ENCODE measurements around the gene GFY. TPM values are rescaled to one million over a fixed set of nuclear protein-coding genes. Genes with fewer than 3 reads are reported as not detected.

The GFY gene
- total RNA-seq, 1 donor = not detected

DNA sequence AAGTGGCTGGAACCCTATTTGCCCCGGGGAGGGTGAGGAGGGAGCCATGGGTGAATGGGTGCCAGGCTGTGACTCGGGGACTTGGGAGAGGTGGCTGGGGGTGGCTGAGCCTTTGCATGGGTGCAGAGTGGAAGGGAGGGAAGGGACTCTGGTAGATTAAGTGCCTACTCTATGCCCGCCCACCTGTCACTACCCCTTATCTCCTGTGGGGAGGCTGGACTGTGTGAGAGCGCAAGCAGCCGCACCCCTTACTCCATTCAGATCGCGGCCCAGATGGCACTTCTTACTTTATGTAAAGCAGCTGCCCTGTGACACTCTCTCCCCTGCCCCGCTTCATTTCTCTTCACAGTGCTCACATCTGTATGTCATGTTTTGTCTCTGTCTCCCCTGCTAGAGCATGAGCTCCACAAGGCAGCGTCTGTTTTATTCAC lies 34.2 kb upstream of the GFY start:
- H3K4me1 ChIP-seq (ENCODE audit: insufficient read depth, low read length) = no peaks in the 10 kb centered on the region
- H3K36me3 ChIP-seq (ENCODE audit: insufficient read depth, low read length) = no peaks in the 10 kb centered on the region
- H3K4me2 ChIP-seq (ENCODE audit: insufficient read depth, low read length) = no peak overlapping the region
- TF ChIP-seq CTCF (IDR thresholded peaks at IDR 0.05; ENCODE audit: extremely low read depth, low read depth, low read length) = no peak
- no peak overlapping the region for H3K4me3 ChIP-seq (ENCODE audit: insufficient read depth, low read length)
- no peak overlapping the region for H3K27ac ChIP-seq (ENCODE audit: low read depth, low read length)
- H3K79me2 ChIP-seq (ENCODE audit: insufficient read depth, low read length) = no peaks in the 10 kb centered on the region
- H3K9me3 ChIP-seq (ENCODE audit: low read depth, low read length) = no peaks in the 10 kb centered on the region
- H3K27me3 ChIP-seq (ENCODE audit: insufficient read depth, low read length) = no peaks in the 10 kb centered on the region
- no peaks in the 10 kb centered on the region for H4K20me1 ChIP-seq (ENCODE audit: insufficient read depth, low read length)
- H2AFZ ChIP-seq (ENCODE audit: low read length) = no peak overlapping the region
- DNase-seq (ENCODE audit: insufficient read length, low spot score, missing footprints) = peak; percentile 84

GRCh38 chr19:49391581-49392399 lies 33.4 kb upstream of the GFY start:
- H3K4me3 ChIP-seq (ENCODE audit: insufficient read depth, low read length) = no peak overlapping the region
- no peak overlapping the region for H3K27ac ChIP-seq (ENCODE audit: low read depth, low read length)
- no peaks in the 10 kb centered on the region for H3K79me2 ChIP-seq (ENCODE audit: insufficient read depth, low read length)
- H3K27me3 ChIP-seq (ENCODE audit: insufficient read depth, low read length) = no peaks in the 10 kb centered on the region
- peak; percentile 93 for DNase-seq (ENCODE audit: insufficient read length, low spot score, missing footprints)
- H4K20me1 ChIP-seq (ENCODE audit: insufficient read depth, low read length) = no peaks in the 10 kb centered on the region
- H2AFZ ChIP-seq (ENCODE audit: low read length) = no peak overlapping the region
- TF ChIP-seq CTCF (IDR thresholded peaks at IDR 0.05; ENCODE audit: extremely low read depth, low read depth, low read length) = peak; percentile 82
- no peaks in the 10 kb centered on the region for H3K9me3 ChIP-seq (ENCODE audit: low read depth, low read length)
- H3K36me3 ChIP-seq (ENCODE audit: insufficient read depth, low read length) = no peaks in the 10 kb centered on the region
- H3K4me2 ChIP-seq (ENCODE audit: insufficient read depth, low read length) = no peak overlapping the region
- no peaks in the 10 kb centered on the region for H3K4me1 ChIP-seq (ENCODE audit: insufficient read depth, low read length)

DNA sequence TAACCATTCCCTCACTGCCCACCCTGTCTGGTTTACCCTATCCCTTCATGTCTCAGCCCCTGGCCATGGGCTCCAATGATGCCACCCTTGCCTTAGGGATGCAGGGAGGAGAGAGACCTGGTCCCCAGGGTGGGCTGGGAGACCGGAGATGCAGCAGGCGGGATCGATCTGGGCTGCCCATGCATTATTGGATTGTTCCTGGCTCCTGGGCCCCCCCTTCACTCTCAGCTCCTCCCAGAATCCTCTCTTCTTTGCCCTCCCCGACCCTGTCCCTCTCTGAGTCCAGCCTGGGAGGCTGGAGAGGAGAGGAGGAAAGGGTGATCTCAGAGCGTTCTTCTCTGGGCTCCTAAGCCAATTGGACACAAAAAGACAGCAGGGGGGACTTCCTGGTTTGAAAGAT lies 31.3 kb upstream of the GFY start:
- Histone ChIP-seq H3K4me1 (ENCODE audit: insufficient read depth, low read length) (no peaks in the 10 kb centered on the region), H3K9me3 (ENCODE audit: low read depth, low read length) (no peaks in the 10 kb centered on the region), H3K27ac (ENCODE audit: low read depth, low read length) (no peak overlapping the region), H3K79me2 (ENCODE audit: insufficient read depth, low read length) (no peaks in the 10 kb centered on the region), H3K27me3 (ENCODE audit: insufficient read depth, low read length) (no peaks in the 10 kb centered on the region), H3K4me3 (ENCODE audit: insufficient read depth, low read length) (no peak overlapping the region), H4K20me1 (ENCODE audit: insufficient read depth, low read length) (no peaks in the 10 kb centered on the region), H3K4me2 (ENCODE audit: insufficient read depth, low read length) (no peak overlapping the region), H2AFZ (ENCODE audit: low read length) (no peak overlapping the region), H3K36me3 (ENCODE audit: insufficient read depth, low read length) (no peaks in the 10 kb centered on the region)
- DNase-seq (ENCODE audit: insufficient read length, low spot score, missing footprints) = no peak
- no peak for TF ChIP-seq CTCF (IDR thresholded peaks at IDR 0.05; ENCODE audit: extremely low read depth, low read depth, low read length)

DNA sequence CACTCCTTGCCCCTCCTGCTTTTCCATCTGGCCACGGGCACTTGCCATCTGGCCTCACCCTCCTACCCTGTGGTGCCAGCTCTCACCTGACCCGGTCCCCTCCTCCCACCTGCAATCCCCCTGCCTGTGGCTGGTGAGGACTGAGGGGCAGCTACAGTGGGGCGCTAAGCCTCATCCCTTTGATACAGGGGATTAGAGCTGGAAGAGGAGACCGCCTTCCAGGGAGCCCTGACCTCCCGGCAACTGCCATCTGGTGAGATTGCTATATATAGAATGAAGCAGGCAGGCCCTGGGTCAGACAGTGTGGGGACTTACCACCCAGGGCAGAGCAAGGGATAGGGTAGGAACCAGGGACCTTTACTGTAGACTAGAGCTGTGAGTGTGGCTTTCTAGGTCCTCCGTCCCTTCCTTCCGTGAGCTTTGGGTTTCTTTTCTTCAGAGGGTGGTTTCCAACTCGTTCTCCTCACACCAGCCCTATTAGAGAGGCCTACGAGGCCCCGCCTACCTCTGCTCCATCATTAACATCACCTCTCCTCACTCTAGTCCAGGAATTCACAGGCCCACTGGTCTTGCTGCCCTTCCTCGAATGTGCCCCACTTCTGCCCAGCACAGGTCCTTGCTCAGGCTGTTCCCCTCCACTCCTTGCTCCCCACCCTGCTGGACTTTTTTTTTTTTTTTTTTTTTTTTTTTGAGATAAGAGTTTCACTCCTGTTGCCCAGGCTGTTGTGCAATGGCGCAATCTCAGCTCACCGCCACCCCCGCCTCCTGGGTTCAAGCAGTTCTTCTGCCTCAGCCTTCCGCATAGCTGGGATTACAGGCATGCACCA lies 29.4 kb upstream of the GFY start:
- Histone ChIP-seq H2AFZ (ENCODE audit: low read length) (no peak overlapping the region), H3K9me3 (ENCODE audit: low read depth, low read length) (no peaks in the 10 kb centered on the region), H3K4me2 (ENCODE audit: insufficient read depth, low read length) (no peak overlapping the region), H3K27ac (ENCODE audit: low read depth, low read length) (no peak overlapping the region), H3K79me2 (ENCODE audit: insufficient read depth, low read length) (no peaks in the 10 kb centered on the region), H3K4me3 (ENCODE audit: insufficient read depth, low read length) (no peak overlapping the region), H3K36me3 (ENCODE audit: insufficient read depth, low read length) (no peaks in the 10 kb centered on the region), H4K20me1 (ENCODE audit: insufficient read depth, low read length) (no peaks in the 10 kb centered on the region), H3K4me1 (ENCODE audit: insufficient read depth, low read length) (no peaks in the 10 kb centered on the region), H3K27me3 (ENCODE audit: insufficient read depth, low read length) (peaks cover under 1% of the 10 kb centered on the region)
- TF ChIP-seq CTCF (IDR thresholded peaks at IDR 0.05; ENCODE audit: extremely low read depth, low read depth, low read length) = no peak
- no peak for DNase-seq (ENCODE audit: insufficient read length, low spot score, missing footprints)

Data from osteoblast (primary cell).